HTR-8/SVneo (cell line): Measurements from ENCODE around the gene LIPA.
"Not testable (repeated sequence)": the region's sequence is repeated elsewhere in the genome, so short reads cannot be mapped to it uniquely, and the experiment has no call there.

ENCODE experiments used
- DNase-seq: peaks from one replicate; pipeline ENCODE4 v3.0.0; 2011; ENCODE audit warnings: low spot score, mixed read lengths; ENCODE audit not compliant: insufficient read length
- FAIRE-seq: peaks from 2 replicates; lab custom pipeline; 2011; peaks lifted over from hg19 to GRCh38; lab: Jason Lieb, UNC

The LIPA gene

DNA sequence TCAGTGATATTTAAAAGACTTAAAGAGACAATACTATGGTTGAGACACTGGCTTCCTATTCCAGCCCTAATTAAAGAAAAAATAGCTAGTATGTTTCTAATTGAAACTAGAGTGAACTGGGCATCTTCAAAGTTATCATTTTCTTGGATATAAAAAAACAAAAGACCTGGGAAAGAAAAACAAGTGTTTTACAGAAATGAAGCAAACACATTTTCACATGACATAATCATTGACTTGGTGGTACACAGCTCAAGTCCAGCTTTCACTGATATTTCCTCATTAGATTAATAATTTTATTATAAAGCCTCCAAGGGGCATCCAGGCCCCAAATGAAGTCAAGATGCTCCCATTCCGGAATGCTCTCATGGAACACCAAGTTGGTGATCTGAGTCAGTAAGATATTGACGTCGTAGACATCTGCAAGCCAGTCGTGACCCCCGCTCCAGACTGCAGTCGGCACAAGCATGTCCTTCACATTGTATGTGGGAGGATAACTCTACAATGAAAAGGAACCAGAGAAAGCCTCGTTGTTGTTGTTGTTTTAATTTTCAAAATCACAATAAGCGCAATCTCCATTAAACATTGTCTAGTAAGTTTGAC, 36.9 kb downstream of the LIPA start:
- no peak for FAIRE-seq

DNA sequence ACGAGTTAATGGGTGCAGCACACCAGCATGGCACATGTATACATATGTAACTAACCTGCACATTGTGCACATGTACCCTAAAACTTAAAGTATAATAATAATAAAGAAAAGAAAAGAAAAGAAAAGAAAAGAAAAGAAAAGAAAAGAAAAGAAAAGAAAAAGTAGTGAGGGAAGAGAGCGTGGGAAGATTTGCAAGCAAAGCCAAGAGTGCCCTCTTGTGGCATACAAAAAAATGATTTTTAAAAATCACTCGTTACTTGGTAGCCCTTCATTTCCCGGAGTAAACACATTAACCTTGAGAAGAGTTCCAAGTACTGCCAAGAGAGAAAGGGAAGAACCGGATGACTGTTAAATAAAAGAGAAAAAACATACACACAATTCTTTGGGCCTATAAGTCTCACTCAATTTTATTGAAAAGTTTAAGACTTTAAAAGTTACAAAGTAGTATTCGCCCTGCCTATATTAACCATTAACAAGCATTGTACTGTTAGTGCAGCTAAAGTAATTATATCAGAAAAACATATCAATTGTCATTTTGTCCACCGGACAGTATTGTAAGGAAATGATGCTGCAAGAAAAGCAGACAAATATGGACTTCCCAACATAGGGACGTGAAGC, 38.3 kb downstream of the LIPA start:
- no peak for FAIRE-seq
- peak; percentile 17 for DNase-seq

More for the DNA sequence above, 36.9 kb downstream of the LIPA start:
- no peak for DNase-seq

DNA sequence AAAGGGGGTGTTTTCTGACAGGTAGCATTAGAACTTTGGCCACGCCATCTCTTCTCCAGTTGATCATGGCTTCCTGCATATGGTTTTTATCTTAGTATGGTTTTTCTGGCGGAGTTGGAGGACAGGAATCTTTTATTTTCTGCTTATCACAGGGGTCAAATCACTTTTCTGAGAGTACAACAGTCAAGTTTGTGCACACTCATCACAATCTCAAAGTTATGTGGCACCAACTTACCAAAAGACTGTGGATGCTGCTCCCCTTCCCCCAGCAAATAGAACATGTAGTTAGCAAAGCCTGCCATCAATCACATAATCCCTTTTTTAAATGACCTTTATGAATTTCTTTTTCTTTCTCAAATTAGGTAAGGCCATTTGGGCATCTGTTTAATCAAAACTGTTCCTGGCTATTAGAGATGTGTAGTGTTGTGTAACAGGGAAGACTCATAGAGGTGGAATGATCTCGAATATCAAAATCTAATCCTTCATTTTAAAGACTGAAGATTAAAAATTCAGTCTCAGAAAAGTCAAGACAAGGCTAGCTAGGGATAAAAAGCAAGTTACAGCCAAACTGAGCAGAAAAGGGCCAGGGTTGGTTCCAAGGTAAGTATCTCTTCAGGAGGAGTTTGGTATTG, 40.7 kb downstream of the LIPA start:
- FAIRE-seq (no peak), DNase-seq (no peak)

DNA sequence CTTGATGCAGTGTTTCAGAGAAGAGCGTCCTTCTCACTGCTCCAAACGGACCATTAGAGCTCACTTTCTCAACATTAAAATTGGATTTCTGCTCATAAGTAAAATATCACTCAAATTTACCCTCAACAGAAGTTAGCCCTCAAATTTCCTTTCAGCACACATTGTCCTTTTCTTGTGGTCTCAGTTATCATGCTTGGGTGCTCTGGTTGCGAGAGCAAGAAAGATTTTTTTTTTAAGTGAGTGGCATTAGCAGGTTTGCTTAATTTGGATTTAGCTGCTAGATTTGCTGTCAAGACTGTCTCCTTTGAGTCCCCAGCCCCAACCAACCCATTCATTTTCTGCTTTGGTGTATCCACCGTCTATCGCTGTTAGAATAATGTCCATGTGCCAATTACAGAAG, 41.9 kb downstream of the LIPA start:
- no peak for DNase-seq
- FAIRE-seq, result no peak

DNA sequence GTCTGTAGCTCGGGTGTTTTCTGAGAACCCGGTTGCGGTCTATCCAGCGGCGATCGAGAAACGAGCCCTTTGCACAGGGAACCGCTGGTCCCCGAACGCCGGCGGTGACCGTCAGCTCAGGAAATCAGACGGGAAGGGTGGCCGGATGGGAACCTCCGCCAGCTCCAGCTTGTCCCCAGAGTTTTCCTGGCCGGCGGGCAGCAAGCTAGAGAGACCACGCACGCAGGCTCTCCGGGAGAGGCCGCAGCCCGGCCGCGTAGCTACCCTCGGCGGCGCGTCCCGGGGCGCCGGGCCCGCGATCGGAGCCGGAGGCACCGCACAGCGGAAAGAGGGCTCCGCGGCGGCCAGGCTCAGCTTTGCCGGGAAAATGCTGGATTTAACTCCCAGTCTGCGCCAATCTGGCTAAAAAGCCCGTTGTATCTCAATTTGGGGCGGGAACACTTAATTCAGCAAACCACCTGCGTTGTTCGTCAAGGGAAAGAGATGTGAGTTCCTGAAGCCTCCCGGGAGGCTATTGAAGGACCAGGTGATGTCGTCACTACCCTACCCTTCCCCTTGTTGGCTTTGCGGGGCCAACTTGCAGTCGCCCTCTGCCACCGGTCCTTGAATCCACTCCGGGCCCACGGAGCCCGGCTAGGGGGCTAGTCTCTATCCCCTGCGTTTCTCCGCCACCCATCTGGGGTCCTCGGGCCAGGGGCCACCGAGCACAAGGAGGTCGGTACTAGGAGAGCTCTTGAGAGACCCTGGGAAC, 43.6 kb downstream of the LIPA start:
- DNase-seq (peak; percentile 14), FAIRE-seq (no peak)

DNA sequence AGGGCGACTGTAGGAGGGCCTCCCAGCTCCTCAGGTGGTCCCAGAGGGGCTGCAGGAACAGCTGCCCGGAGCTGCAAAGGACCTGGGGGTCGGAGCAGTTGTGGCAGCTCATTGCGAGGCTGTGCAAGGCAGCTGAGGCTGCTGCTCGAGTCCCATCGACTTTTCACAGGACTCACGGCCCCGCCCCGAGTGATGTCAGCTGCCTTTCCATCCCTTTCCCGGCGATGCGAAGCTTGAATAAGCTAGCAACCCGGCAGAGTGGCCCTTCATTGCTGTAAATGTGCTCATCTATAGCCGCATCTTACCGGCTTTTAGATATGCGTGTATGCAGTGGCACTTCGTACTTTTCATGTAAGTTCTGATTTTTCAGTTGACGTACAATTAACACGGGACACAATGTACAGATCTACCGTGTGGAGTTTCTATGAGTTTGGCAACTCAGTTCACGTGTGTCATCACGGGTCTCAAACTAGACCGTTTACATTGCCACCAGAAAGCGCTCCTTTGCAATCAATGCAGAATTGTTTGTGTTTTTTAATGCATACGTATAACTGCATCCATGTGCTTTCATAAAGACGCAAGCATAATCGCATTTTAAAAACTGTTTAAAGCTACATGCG, 44.3 kb downstream of the LIPA start, which contains the start of gene CH25H:
CH25H (minus strand) TSS at position 137 of the 620 bp plus-strand sequence; CDS start at position 112, 25 bp downstream.
- FAIRE-seq, result peak; percentile 40
- peak; percentile 28 for DNase-seq

DNA sequence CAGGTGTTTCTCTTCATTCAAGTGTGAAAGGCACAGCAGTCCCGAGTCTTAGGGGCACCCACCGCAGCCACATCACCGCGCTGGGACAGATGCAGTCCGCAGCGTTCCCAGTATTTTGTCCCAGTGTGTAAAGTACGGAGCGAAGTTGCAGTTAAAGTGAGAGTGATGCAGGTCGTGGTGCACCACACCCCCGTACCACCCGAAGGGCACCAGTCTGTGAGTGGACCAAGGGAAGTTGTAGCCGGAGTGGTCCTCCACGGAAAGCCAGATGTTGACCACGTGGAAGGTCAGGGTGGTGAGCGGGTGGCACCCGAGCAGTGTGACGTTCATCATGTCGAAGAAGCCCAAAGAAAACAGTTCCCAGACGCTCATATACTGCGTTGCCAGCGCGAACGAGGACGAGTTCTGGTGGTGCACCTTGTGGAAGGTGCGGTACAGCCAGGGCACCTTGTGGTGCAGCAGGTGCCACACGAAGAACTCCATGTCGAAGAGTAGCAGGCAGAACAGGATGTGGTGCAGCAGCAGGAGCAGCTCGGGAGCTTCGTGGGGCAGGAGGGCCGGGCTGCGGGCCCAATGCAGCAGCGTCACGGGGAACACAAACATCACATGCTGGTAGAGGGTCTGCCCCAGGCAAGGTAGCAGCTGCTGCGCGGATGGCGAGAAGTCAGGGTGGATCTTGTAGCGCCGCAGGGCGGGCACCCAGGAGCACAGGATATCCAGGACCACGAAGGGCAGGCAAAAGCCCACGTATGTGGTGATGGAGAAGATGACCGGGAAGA, 45.0 kb downstream of the LIPA start:
- FAIRE-seq (no peak), DNase-seq (peak; percentile 6)

DNA sequence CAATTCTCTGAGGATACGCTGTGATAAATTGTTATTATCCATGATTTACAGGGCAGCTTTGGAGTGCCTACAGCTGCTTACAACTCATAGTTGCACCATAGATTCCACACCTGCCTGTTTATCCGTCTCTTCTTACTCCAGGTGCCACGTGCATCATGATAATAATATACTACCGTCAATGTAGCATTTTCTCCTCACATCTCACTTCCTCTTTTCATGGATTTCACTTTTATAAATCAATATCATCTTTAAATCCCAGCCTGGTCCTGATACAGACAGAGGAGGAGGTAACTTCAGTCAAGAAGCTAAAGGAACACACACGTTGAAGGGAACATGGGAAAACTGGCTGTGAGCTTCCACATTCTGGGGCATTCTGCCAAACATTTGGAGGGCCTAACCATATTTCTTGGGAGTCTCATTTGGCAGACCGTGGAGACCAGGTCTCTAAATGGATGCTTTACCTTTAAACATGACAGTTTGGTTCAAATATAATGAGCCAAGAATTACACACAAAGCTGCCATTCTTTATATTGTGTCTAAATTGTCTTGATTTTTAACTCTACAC, 46.9 kb downstream of the LIPA start:
- DNase-seq (no peak), FAIRE-seq (no peak)

DNA sequence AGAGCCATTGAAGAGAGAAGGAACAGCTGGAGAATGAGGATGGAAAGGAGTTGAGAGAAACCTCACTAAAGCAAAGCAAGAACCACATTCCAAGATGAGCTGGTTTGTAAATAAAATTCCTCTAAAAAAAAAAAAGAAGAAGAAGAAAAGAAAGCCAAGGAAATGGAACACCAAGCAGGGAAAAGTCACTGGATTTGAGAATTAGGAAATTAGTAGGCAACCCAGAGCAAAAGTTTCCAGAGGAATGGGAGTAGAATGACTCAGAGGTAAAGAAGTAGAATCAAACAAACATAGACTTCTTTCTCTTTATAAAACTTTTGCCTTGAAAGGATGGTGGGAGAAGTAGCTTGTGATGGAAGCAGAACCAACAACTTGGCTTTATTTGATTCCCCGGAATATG, 48.3 kb downstream of the LIPA start:
- no peak for FAIRE-seq

DNA sequence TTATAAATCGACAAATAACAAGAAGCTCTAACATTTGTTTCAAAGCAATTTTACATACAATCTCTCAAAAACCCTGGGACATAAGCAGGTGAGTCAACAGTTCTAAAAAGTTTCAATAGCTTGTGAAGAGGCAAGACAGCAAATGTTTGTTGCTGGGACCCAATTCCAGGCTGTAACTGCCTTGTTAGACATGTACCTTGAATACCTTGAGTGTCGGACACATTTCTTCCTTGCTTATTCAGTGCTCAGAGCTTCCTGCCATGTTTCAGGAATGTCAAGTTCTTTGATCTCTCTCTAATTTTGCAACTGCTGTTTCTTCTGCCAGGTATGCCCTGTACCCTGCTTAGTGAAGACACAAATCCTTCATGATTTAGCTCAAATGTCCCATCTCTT, 49.5 kb downstream of the LIPA start:
- FAIRE-seq, result no peak
- DNase-seq, result no peak

More for the DNA sequence above, 48.3 kb downstream of the LIPA start:
- DNase-seq, result no peak

DNA sequence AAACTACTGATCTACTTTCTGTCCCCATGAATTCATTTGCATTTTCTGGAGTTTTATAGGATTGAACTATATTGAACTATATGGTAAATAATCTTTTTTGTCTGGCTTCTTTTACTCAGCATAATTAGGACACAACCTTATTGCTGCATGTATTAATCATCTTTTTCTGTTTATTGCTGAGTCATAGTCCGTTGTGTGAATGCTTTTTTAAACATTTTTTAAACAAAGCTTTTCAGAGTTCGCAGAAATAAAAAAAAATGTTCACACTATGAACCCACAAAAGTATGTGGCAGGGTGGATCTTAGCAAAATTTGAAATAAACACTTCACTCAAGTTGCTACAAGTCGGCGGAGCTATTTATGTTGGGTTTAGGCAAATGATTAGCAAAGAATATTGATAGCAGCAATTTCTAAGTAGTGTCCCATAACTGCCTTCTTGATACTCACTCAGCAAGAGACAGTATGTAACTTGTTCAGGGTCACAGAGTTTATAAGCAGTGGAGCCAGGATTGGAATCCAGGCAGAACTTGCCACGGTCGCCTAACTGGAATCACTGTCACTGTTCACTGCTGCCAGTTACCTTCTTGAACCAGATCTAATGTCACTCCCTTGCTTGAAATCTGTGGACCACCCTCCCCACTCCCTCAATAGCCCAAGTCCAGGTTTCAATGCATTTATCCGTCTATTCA, 50.1 kb downstream of the LIPA start:
- no peak for FAIRE-seq
- no peak for DNase-seq

DNA sequence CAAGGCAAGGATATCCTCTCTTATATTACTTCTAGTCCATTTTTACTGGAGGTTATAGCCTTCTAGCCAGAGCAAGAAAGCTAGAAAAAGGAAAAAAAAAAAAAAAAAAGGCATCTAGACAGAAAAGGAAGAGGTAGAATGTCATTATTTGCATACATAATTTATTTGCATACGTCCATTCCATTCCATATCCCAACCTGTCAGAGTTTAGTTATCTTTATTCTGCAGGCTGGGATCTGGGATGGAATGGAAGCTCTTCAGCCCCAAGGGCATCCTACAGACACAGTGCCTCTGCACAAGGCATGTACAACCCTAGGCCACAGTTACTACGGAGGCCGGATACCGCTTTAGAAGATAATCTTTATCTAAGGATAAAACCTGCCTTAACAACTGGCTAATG, 54.1 kb downstream of the LIPA start:
- FAIRE-seq, result no peak
- no peak for DNase-seq

DNA sequence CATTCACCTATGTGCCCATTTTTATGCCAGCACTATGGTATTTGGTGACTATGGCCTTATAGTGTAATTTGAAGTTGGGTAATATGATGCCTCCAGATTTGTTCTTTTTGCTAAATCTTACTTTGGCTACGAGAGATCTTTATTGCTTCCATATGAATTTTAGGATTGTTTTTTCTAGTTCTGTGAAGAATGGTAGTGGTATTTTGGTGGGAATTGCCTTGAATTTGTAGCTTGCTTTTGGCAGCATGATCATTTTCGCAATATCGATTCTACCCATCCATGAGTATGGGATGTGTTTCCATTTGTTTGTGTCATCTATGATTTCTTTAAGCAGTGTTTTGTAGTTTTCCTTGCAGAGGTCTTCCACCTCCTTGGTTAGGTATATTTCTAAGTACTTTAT, 60.3 kb downstream of the LIPA start:
- DNase-seq, FAIRE-seq: not testable (repeated sequence)

DNA sequence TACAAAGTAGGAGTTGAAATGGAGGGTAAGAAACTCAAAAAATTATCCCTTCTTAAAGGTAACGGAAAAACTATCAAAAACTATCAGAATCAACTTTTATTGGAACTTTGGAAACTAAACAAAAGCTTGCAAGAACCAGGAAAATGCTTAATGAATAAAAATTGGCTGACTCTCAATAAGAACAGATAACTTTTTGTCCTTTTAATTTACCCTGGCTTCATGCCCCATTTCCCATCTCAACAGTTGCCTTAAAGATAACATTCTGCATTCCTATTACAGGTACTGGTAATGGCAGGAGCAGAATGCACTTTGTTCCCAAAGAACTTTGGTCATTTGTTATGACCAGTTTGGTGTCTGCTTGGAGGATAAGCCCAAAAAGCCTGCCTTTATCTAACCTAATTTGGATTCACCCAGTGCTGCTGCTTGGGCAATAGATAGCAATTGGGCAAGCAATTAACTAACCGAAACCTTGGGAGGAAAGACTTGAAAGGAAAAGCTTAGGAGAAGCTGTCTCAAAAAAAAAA, 62.3 kb downstream of the LIPA start:
- DNase-seq, result no peak
- no peak for FAIRE-seq

DNA sequence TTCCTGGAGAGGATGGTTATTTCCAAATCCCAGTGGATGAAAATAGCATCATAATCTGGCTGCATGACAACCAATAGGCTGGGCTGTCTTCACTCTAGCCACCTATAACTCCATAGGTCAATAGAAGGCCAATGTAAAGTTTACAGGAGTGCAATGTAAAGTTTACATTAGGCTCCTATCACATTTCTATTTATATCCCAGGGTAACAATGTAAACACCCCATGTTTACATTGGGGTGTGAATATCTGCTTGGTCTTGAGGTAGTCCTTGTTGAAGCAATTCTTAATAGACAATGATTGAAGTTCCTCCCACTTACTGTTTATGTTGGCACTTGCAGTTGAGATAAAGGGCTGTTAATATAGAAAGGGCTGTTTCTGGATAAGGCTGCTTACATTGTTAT, 65.9 kb downstream of the LIPA start:
- no peak for FAIRE-seq
- no peak for DNase-seq

DNA sequence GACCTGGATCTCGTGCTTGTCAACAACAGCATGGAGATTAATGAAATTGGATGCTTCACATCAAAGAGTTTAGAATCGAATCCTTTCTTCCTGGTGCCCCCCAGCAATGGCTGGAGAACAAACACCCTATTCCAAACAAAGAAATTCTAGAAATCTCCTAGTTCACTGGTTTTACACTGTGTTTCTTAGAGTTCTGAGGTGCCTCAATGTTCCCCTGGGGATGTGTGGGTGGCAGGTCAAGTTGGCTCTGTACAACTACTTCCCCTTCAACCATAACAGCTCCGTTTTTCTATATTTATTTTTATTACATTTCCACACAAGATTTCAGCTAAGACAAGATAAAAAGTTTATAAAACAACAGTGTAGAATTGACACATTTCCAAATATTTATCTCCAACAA, 66.9 kb downstream of the LIPA start:
- DNase-seq (no peak), FAIRE-seq (no peak)

DNA sequence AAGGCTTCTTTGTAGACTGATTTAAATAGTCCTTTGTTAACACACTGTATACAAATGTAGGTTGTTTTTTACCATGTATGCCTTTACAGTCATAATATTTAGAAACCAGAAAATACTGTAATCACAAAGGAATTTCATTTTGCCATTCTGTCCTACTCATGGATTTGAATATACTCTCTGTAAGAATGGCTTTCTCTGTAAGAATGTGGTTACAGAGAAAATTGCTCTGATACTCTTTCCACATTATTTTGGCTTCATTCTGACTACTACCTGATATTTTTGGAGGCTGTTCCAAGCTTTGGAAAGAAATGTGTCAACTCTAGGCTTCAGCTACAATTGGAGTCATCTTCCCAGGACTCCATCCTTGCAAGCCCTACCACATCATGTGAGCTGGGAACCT, 68.0 kb downstream of the LIPA start:
- FAIRE-seq, result no peak

DNA sequence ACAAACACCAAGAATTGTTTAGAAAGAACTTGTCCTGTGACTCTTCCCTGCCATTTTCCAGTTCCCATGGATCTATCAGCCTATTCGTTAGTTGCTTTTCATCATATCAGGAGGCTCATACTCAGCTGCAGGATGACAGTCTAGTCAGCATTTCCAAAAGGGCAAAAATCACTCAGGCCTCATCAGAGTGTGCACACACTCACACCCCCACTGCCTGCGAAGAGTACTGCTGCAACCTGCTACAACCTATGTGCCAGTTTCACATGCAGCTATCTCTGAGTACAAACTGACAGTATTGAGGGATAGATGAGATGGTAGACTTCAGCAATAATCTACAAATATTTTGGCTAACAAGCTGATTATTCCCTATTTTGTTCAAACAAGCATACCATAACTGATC, 68.7 kb downstream of the LIPA start:
- no peak for FAIRE-seq
- no peak for DNase-seq

More for the DNA sequence above, 68.0 kb downstream of the LIPA start:
- DNase-seq, result no peak

DNA sequence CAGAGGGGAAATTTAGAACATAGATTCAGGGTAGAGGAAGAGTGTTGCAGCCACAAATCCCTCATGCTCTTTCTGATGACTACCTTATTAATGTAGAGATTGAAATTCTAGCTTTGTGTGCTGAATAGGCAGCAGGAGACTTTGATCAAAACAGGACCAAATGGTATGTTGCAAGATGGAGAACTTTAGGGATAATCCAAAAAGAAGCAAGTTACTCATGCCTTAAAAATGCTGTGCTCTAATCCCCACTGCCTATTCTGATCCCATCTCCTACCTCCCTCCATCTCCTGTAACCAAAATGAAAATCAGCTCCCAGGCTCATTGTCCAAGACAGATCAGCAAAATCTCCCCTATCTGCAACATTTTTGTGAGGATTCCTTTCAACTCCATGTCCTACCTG, 75.8 kb downstream of the LIPA start:
- DNase-seq (no peak), FAIRE-seq (no peak)
